ENCODE results near the gene WDR91.

DNA sequence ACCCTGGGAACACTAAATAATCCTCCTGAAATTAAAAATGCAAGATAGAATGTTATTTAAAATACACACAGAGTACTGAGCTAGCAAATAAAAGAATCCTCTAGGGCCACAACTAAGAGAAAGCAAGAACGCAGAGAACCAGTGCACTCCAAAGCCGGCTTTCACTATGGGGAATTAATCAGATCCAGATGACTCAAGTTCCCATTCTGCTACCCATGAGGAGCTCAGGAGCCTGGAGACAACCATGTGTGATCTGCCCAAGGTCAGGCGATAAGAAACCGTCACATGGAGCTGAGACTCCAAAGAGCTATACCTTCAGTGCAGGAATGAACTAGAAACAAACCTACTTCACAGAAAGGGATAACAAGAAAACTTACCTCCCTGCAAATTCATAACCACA, 21.4 kb downstream of the WDR91 start:
- TF ChIP-seq, protein P1, sequence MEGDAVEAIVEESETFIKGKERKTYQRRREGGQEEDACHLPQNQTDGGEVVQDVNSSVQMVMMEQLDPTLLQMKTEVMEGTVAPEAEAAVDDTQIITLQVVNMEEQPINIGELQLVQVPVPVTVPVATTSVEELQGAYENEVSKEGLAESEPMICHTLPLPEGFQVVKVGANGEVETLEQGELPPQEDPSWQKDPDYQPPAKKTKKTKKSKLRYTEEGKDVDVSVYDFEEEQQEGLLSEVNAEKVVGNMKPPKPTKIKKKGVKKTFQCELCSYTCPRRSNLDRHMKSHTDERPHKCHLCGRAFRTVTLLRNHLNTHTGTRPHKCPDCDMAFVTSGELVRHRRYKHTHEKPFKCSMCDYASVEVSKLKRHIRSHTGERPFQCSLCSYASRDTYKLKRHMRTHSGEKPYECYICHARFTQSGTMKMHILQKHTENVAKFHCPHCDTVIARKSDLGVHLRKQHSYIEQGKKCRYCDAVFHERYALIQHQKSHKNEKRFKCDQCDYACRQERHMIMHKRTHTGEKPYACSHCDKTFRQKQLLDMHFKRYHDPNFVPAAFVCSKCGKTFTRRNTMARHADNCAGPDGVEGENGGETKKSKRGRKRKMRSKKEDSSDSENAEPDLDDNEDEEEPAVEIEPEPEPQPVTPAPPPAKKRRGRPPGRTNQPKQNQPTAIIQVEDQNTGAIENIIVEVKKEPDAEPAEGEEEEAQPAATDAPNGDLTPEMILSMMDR (conservative IDR thresholded peaks at IDR 0.05): no peak
- TF ChIP-seq ZFX (IDR thresholded peaks at IDR 0.05): no peak

Data from C4-2B (cell line).